H9 (cell line): ENCODE results near the gene ESPL1. TPM values are rescaled to one million over a fixed set of nuclear protein-coding genes. Genes with fewer than 3 reads are reported as not detected.

Source experiments
- DNase-seq: peaks from one replicate; pipeline ENCODE4 v3.0.0-alpha.2; 2017
- H2AFZ ChIP-seq: one replicate; pipeline ENCODE4 v1.6.1; 2013; ENCODE audit warnings: mild to moderate bottlenecking, low read length, control low read depth, moderate library complexity
- H2AK5ac ChIP-seq: 2 replicates; pipeline ENCODE4 v1.6.1; 2013; ENCODE audit warnings: low read length, control low read depth, mixed read lengths; ENCODE audit not compliant: insufficient read length
- H2BK120ac ChIP-seq: one replicate; pipeline ENCODE4 v1.6.1; 2013; ENCODE audit warnings: low read depth, mild to moderate bottlenecking, low read length, control low read depth, inconsistent platforms; ENCODE audit not compliant: poor library complexity, severe bottlenecking
- H2BK12ac ChIP-seq: 2 replicates; pipeline ENCODE4 v1.6.1; 2013; ENCODE audit warnings: low read length, control low read depth, mixed read lengths, low read depth; ENCODE audit not compliant: insufficient read length
- H2BK15ac ChIP-seq: 2 replicates; pipeline ENCODE4 v1.6.1; 2013; ENCODE audit warnings: low read depth, low read length, control low read depth
- H2BK20ac ChIP-seq: one replicate; pipeline ENCODE4 v1.6.1; 2013; ENCODE audit warnings: low read depth, mild to moderate bottlenecking, low read length, control low read depth, inconsistent platforms; ENCODE audit not compliant: poor library complexity, severe bottlenecking
- H2BK5ac ChIP-seq: 2 replicates; pipeline ENCODE4 v1.6.1; 2013; ENCODE audit warnings: low read length, control low read depth, mixed read lengths; ENCODE audit not compliant: insufficient read length
- H3K14ac ChIP-seq: 2 replicates; pipeline ENCODE4 v1.6.1; 2013; ENCODE audit warnings: low read length, control low read depth; ENCODE audit not compliant: insufficient read depth
- H3K18ac ChIP-seq: 2 replicates; pipeline ENCODE4 v1.6.1; 2013; ENCODE audit warnings: low read depth, mild to moderate bottlenecking, mixed read lengths, low read length, control low read depth; ENCODE audit not compliant: insufficient read length
- H3K23ac ChIP-seq: 2 replicates; pipeline ENCODE4 v1.6.1; 2013; ENCODE audit warnings: low read length, control low read depth, mixed read lengths, low read depth; ENCODE audit not compliant: insufficient read length
- H3K23me2 ChIP-seq: 2 replicates; pipeline ENCODE4 v1.6.1; 2013; ENCODE audit warnings: low read depth, mild to moderate bottlenecking, mixed read lengths, low read length, control low read depth; ENCODE audit not compliant: insufficient read length, poor library complexity, severe bottlenecking
- H3K27ac ChIP-seq: 2 replicates; pipeline ENCODE4 v1.5.1; 2013; ENCODE audit warnings: low read length, control low read depth, mixed read lengths, low read depth; ENCODE audit not compliant: insufficient read length
- H3K27me3 ChIP-seq: 2 replicates; pipeline ENCODE4 v1.6.1; 2013; ENCODE audit warnings: low read length, control low read depth, inconsistent platforms; ENCODE audit not compliant: insufficient read depth
- H3K4ac ChIP-seq: 2 replicates; pipeline ENCODE4 v1.6.1; 2013; ENCODE audit warnings: low read depth, mild to moderate bottlenecking, control low read depth, inconsistent platforms, low read length, moderate library complexity
- H3K4me1 ChIP-seq: 2 replicates; pipeline ENCODE4 v1.6.1; 2013; ENCODE audit warnings: low read length, control low read depth, inconsistent platforms; ENCODE audit not compliant: insufficient read depth
- H3K4me2 ChIP-seq: 2 replicates; pipeline ENCODE4 v1.6.1; 2013; ENCODE audit warnings: low read length, control low read depth, mixed read lengths; ENCODE audit not compliant: insufficient read length, insufficient read depth
- H3K56ac ChIP-seq: 2 replicates; pipeline ENCODE4 v1.6.1; 2013; ENCODE audit warnings: low read depth, mild to moderate bottlenecking, mixed read lengths, low read length, control low read depth; ENCODE audit not compliant: insufficient read length
- H3K79me1 ChIP-seq: 2 replicates; pipeline ENCODE4 v1.6.1; 2013; ENCODE audit warnings: low read depth, mild to moderate bottlenecking, moderate library complexity, low read length, control low read depth, inconsistent platforms; ENCODE audit not compliant: insufficient read depth, poor library complexity, severe bottlenecking
- H3K79me2 ChIP-seq: 2 replicates; pipeline ENCODE4 v1.6.1; 2013; ENCODE audit warnings: low read length, control low read depth, inconsistent platforms; ENCODE audit not compliant: insufficient read depth
- H3K9ac ChIP-seq: 2 replicates; pipeline ENCODE4 v1.6.1; 2013; ENCODE audit warnings: low read length, control low read depth, mixed read lengths; ENCODE audit not compliant: insufficient read length; ENCODE audit errors: extremely low read depth
- H3K9me3 ChIP-seq: one replicate; pipeline ENCODE4 v1.6.1; 2013; ENCODE audit warnings: low read depth, low read length, inconsistent platforms; ENCODE audit not compliant: control insufficient read depth
- H3T11ph ChIP-seq: one replicate; pipeline ENCODE4 v1.6.1; 2013; ENCODE audit warnings: mild to moderate bottlenecking, low read length, control low read depth, inconsistent platforms
- H4K20me1 ChIP-seq: one replicate; pipeline ENCODE4 v1.6.1; 2013; ENCODE audit not compliant: control insufficient read depth, insufficient read length, insufficient read depth
- H4K5ac ChIP-seq: 2 replicates; pipeline ENCODE4 v1.6.1; 2013; ENCODE audit warnings: low read depth, mild to moderate bottlenecking, mixed read lengths, low read length, control low read depth; ENCODE audit not compliant: insufficient read length
- H4K8ac ChIP-seq: replicated peaks from 2 replicates; pipeline ENCODE4 v1.6.1; 2013; ENCODE audit warnings: low read length, control low read depth, mixed read lengths, low read depth; ENCODE audit not compliant: insufficient read length
- H4K91ac ChIP-seq: 2 replicates; pipeline ENCODE4 v1.6.1; 2013; ENCODE audit warnings: low read depth, mild to moderate bottlenecking, moderate library complexity, mixed read lengths, low read length, control low read depth; ENCODE audit not compliant: insufficient read length
- H3K27ac Mint-ChIP-seq, 3 experiments: 2 replicates in 2 of 3; 3 replicates in 1 of 3; pipeline ENCODE4 v1.8.0; 2020 to 2021; ENCODE audit warnings: mixed read lengths in 3 of 3, mild to moderate bottlenecking in 1 of 3, moderate library complexity in 1 of 3
- H3K27me3 Mint-ChIP-seq: 2 replicates; pipeline ENCODE4 v1.8.0; 2021; ENCODE audit warnings: low read depth, mild to moderate bottlenecking, moderate library complexity, mixed read lengths
- H3K36me3 Mint-ChIP-seq, 3 experiments: 2 replicates in 2 of 3; 3 replicates in 1 of 3; pipeline ENCODE4 v1.8.0; 2020 to 2021; ENCODE audit warnings: low read depth in 3 of 3, mixed read lengths in 3 of 3; ENCODE audit not compliant: insufficient read depth in 1 of 3
- H3K4me1 Mint-ChIP-seq, 2 experiments: 2 replicates each; pipeline ENCODE4 v1.8.0; 2020; ENCODE audit warnings: mixed read lengths in 2 of 2
- H3K4me3 Mint-ChIP-seq, 2 experiments: 2 replicates in 1 of 2; 3 replicates in 1 of 2; pipeline ENCODE4 v1.8.0; 2020 to 2021; ENCODE audit warnings: mild to moderate bottlenecking in 2 of 2, mixed read lengths in 2 of 2, moderate library complexity in 1 of 2
- H3K9me3 Mint-ChIP-seq, 2 experiments: 2 replicates in 1 of 2; 3 replicates in 1 of 2; pipeline ENCODE4 v1.8.0; 2020; ENCODE audit warnings: mild to moderate bottlenecking in 2 of 2, mixed read lengths in 2 of 2, moderate library complexity in 1 of 2
- WGBS: extraction: QIAGEN DNeasy Blood & Tissue Kit; methylation state at CpG from one replicate; pipeline ENCODE4 v1.1.7; 2013; ENCODE audit warnings: missing lambda C conversion rate, low lambda C conversion rate, mixed read lengths; ENCODE audit not compliant: insufficient read length; ENCODE audit errors: extremely low coverage; 5-methylcytosine and 5-hydroxymethylcytosine counted together
- total RNA-seq: library from RNA; stranded (reverse); gene quantifications from 2 replicates; pipeline ENCODE4 v1.2.1, GENCODE V29; 2021
- TF ChIP-seq, protein P1 (sequence below): fragments of 200-600 bp; sonication (generic); conservative IDR thresholded peaks from 3 replicates; pipeline ENCODE4 v1.8.0; 2021; ENCODE audit warnings: antibody characterized with exemption, mild to moderate bottlenecking

ESPL1 gene
- total RNA-seq, 1 experiment from 2014 or later, result 43.2 TPM

DNA sequence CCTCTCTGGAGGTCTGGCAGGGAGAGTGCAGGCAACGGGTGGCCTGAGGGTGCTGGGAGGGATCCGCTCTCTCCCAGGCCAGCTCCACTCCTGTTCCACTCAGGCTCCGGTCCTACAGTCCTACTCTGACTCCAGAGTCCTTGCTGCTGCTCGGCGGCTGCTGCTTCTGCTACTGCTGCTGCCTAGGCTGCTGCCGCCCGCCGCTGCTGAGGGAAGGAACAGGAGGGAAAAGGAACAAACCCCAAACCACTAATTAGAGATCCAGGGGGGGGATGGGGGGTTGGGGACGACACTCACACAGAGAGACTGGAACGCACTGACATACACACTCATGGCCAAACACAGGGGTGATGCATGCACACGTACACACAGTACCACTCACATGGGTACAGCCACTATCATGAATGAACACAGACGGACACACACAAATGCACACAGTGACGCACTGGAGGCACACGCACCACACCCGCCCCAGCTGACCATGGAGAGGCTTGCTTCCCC is 68.1 kb downstream of the ESPL1 start, which contains the start of gene SP7:
TSS of gene SP7 (minus strand) at position 174 of the 501 bp plus-strand sequence. CDS start 708 bp downstream, outside the sequence.
- H2BK20ac ChIP-seq, result no peak within 1 kb of the TSS
- no peak within 1 kb of the TSS for H3T11ph ChIP-seq
- Mint-ChIP-seq H3K36me3 (no peaks in the 10 kb centered on the region), H3K27me3 (peaks cover 75% of the 10 kb centered on the region), H3K9me3 (no peaks in the 10 kb centered on the region), H3K27ac (no peak within 1 kb of the TSS; a peak in 1 of 7 replicates), H3K4me3 (no peak within 1 kb of the TSS; a peak in 1 of 5 replicates), H3K4me1 (peaks cover 18 to 27% of the 10 kb centered on the region in 2 experiments)
- H3K56ac ChIP-seq, result no peak within 1 kb of the TSS
- no peaks in the 10 kb centered on the region for H3K79me2 ChIP-seq
- no peak within 1 kb of the TSS for H2BK120ac ChIP-seq
- no peaks in the 10 kb centered on the region for H3K9me3 ChIP-seq
- no peak within 1 kb of the TSS for H3K9ac ChIP-seq
- H3K18ac ChIP-seq, result no peak within 1 kb of the TSS
- no peak within 1 kb of the TSS for H3K23ac ChIP-seq
- H4K91ac ChIP-seq, result no peak within 1 kb of the TSS
- H3K14ac ChIP-seq, result no peak within 1 kb of the TSS
- H3K4me2 ChIP-seq, result no peak within 1 kb of the TSS
- WGBS, result no CpG with 5 or more reads among the region's 15 CpGs
- no peaks in the 10 kb centered on the region for H3K23me2 ChIP-seq
- H2AFZ ChIP-seq, result no peak within 1 kb of the TSS
- no peaks in the 10 kb centered on the region; the same call in 1 of the 2 replicates for H3K27me3 ChIP-seq
- H2AK5ac ChIP-seq, result no peak within 1 kb of the TSS
- no peak within 1 kb of the TSS for H3K27ac ChIP-seq
- TF ChIP-seq, protein P1, sequence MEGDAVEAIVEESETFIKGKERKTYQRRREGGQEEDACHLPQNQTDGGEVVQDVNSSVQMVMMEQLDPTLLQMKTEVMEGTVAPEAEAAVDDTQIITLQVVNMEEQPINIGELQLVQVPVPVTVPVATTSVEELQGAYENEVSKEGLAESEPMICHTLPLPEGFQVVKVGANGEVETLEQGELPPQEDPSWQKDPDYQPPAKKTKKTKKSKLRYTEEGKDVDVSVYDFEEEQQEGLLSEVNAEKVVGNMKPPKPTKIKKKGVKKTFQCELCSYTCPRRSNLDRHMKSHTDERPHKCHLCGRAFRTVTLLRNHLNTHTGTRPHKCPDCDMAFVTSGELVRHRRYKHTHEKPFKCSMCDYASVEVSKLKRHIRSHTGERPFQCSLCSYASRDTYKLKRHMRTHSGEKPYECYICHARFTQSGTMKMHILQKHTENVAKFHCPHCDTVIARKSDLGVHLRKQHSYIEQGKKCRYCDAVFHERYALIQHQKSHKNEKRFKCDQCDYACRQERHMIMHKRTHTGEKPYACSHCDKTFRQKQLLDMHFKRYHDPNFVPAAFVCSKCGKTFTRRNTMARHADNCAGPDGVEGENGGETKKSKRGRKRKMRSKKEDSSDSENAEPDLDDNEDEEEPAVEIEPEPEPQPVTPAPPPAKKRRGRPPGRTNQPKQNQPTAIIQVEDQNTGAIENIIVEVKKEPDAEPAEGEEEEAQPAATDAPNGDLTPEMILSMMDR, result no peak
- no peak within 1 kb of the TSS for H2BK12ac ChIP-seq
- H4K5ac ChIP-seq, result no peak within 1 kb of the TSS
- H2BK15ac ChIP-seq, result no peak within 1 kb of the TSS
- H4K20me1 ChIP-seq, result no peaks in the 10 kb centered on the region
- no peak within 1 kb of the TSS for H3K4ac ChIP-seq
- no peak within 1 kb of the TSS for H4K8ac ChIP-seq
- no peaks in the 10 kb centered on the region; the same call in 1 of the 2 replicates for H3K4me1 ChIP-seq
- no peak for DNase-seq
- no peaks in the 10 kb centered on the region for H3K79me1 ChIP-seq
- H2BK5ac ChIP-seq, result no peak within 1 kb of the TSS
